OCI-LY7 (cell line): ENCODE results near the gene CCNE1.

ENCODE experiments used
- CTCF ChIP-seq: fragments of 200-600 bp; sonication (generic); conservative IDR thresholded peaks from 2 replicates; pipeline ENCODE4 v1.5.1; 2014; ENCODE audit warnings: mild to moderate bottlenecking, antibody characterized with exemption, low read length, moderate library complexity, mixed read lengths
- EZH2phosphoT487 ChIP-seq: fragments of 200-600 bp; sonication (generic); IDR thresholded peaks from 2 replicates; pipeline ENCODE4 v1.6.1; 2018; ENCODE audit warnings: low read depth, borderline replicate concordance, mild to moderate bottlenecking, mixed run types, antibody characterized with exemption, low read length, moderate library complexity, mixed read lengths

- TF ChIP-seq CTCF = no peak
- TF ChIP-seq EZH2phosphoT487 = no peak
These were observed 44.1 kb downstream of the CCNE1 start for GRCh38 chr19:29855741-29856500.
